ENCODE results near the gene ICOSLG. TPM values are rescaled to one million over a fixed set of nuclear protein-coding genes. Genes with fewer than 3 reads are reported as not detected.

ICOSLG gene
- total RNA-seq = 0.11 and 0.50 TPM in 2 replicates

DNA sequence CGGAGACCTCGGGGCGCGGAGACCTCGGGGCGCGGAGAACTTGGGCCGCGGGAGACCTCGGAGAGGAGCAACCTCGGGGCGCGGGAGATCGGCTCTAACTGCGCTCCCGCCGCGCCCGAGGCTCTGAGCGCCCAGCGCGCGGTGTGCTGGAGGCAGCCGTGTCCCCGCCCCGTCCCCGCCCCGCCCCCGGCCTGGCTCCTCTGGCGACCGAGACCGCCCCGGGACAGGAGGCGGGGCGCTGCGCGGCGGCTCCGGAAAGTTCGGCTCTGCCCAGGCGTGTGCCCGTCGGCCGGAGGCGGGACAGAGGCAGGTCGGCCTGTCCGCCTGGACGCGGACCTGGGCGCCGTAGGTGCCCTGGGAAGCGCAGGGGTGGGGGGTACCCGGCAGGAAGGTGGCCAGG, at the start of gene ICOSLG:
TSS of gene ICOSLG (minus strand) at position 102 of the 400 bp plus-strand sequence. CDS start 126 bp downstream, outside the sequence.

DNA sequence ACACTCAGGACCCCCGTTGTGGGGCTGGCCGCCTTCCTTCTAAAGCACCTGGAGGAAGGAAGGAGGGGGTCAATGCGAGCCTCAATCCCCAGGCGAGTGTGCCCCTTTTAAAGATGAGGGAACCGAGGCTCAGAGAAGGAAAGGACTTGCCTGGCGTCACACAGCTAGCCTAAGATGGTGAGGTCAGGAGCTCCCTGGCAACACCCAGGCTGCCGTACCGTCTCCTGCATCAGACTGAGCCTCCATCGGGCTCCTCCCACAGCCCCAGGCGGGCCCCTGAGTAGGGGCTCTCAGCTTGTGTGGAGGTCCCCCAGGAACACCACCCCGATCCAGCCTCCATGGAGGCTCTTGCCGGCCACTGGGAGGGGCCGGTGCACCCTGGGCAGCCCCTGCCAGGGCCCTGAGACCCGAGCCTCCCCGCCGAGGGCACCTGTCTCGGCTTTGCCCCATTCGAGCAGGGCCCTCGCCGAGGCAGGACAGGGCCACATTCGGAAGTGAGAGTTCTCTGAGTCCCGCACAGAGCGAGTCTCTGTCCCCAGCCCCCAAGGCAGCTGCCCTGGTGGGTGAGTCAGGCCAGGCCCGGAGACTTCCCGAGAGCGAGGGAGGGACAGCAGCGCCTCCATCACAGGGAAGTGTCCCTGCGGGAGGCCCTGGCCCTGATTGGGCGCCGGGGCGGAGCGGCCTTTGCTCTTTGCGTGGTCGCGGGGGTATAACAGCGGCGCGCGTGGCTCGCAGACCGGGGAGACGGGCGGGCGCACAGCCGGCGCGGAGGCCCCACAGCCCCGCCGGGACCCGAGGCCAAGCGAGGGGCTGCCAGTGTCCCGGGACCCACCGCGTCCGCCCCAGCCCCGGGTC, 44.6 kb upstream of the ICOSLG start, which contains the start of gene AIRE:
TSS of gene AIRE (plus strand) at position 739 of the 855 bp plus-strand sequence. CDS start 131 bp downstream, outside the sequence.

DNA sequence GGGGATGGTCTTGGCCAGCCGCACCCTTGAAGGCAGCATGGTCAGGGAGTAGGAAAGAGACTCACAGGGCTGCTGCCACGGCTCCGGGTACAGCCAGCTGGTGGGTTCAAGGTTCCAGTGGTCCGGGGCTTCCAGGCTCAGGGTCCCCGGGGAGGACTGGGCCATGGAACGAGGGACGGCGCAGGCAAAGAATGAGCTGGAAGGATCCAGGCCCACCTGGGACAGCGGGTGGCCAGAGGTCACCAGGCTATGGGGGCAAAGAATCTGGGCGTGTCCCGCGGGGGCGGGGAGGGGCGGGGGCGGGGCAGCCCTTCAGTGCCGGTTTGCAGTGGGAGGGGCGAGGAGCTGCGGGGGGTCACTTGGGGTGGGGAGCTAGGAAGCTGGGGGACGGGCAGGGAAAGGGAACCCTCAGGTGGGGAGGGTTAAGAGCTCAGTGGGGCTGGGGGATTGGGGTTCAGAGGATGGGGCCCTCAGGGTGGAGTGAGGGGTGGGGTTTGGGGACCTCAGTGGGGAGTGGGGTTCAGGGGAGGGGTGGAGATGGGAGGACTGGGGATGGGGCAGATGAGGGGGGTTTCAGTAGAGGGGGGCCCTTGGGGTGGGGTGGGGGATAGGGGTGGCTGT, 21.0 kb upstream of the ICOSLG start, which contains the start of gene DNMT3L:
TSS of gene DNMT3L (minus strand) at position 223 of the 621 bp plus-strand sequence. CDS start 638 bp downstream, outside the sequence.

Other genes with a start within 250 kb of the ICOSLG start
- gene TRAPPC10, start 228.6 kb downstream of the ICOSLG start, total RNA-seq = 21.5 and 25.9 TPM in 2 replicates
- gene PWP2, start 133.5 kb downstream of the ICOSLG start, total RNA-seq = 7.4 and 35.6 TPM in 2 replicates
- 18.9 and 24.0 TPM in 2 replicates for gene GATD3, start 107.3 kb downstream of the ICOSLG start, total RNA-seq
- gene DNMT3L, start 21.0 kb upstream of the ICOSLG start, total RNA-seq = not detected in 2 replicates
- gene AIRE, start 44.9 kb upstream of the ICOSLG start, total RNA-seq = under 0.01 TPM in 1 of 2 replicates, not detected in the other
- gene PFKL, start 59.1 kb upstream of the ICOSLG start, total RNA-seq = 232 and 303 TPM in 2 replicates
- gene CFAP410, start 98.4 kb upstream of the ICOSLG start, total RNA-seq = 10.8 and 13.1 TPM in 2 replicates
- under 0.01 TPM in 1 of 2 replicates, not detected in the other for gene TRPM2, start 112.7 kb upstream of the ICOSLG start, total RNA-seq
- 0.33 and 0.37 TPM in 2 replicates for gene LRRC3, start 214.6 kb upstream of the ICOSLG start, total RNA-seq